Transverse colon (tissue), 4 donors: ENCODE data around the gene MAP4K4.

Source experiments
- POLR2AphosphoS5 ChIP-seq, 3 donors: sonication (generic); formaldehyde crosslinking; IDR thresholded peaks; one replicate each; pipeline ENCODE4 v1.6.1; 2016; ENCODE audit warnings: antibody characterized with exemption in 3 of 3
- TF ChIP-seq, protein P1 (sequence below), 5 experiments: fragments of 200-600 bp in 3 of 5; fragments of 450-650 bp in 2 of 5; sonication (generic) in 3 of 5; IDR thresholded peaks; 1 replicate in 2 of 5; 2 replicates in 3 of 5; pipeline ENCODE4 v1.5.1; 2016 to 2017; ENCODE audit warnings: antibody characterized with exemption in 5 of 5, inconsistent platforms in 3 of 5, mild to moderate bottlenecking in 2 of 5, moderate library complexity in 1 of 5

GRCh38 chr2:101756266-101756665, 58.8 kb downstream of the MAP4K4 start:
- TF ChIP-seq, protein P1, sequence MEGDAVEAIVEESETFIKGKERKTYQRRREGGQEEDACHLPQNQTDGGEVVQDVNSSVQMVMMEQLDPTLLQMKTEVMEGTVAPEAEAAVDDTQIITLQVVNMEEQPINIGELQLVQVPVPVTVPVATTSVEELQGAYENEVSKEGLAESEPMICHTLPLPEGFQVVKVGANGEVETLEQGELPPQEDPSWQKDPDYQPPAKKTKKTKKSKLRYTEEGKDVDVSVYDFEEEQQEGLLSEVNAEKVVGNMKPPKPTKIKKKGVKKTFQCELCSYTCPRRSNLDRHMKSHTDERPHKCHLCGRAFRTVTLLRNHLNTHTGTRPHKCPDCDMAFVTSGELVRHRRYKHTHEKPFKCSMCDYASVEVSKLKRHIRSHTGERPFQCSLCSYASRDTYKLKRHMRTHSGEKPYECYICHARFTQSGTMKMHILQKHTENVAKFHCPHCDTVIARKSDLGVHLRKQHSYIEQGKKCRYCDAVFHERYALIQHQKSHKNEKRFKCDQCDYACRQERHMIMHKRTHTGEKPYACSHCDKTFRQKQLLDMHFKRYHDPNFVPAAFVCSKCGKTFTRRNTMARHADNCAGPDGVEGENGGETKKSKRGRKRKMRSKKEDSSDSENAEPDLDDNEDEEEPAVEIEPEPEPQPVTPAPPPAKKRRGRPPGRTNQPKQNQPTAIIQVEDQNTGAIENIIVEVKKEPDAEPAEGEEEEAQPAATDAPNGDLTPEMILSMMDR (IDR thresholded peaks at IDR 0.05): no peak
- no peak for TF ChIP-seq POLR2AphosphoS5 (IDR thresholded peaks at IDR 0.05)
